WTC11 (cell line): ENCODE measurements around the gene BLOC1S1. TPM values are rescaled to one million over a fixed set of nuclear protein-coding genes. Genes with fewer than 3 reads are reported as not detected.

ENCODE experiments used
- ATAC-seq: fragments of 200-7000 bp; cut with Tn5 transposase; 2 replicates; pipeline ENCODE4 v1.10.0; 2021; ENCODE audit warnings: mild to moderate bottlenecking, moderate library complexity
- CTCF ChIA-PET: fragments of 300-600 bp; sonication (Branson Sonifier 250); formaldehyde crosslinking; loops from one replicate; lab custom pipeline; 2021; ENCODE audit warnings: antibody characterized with exemption; lab: Charles Lee
- POLR2A ChIA-PET: fragments of 350-600 bp; sonication (Branson Sonifier 250); formaldehyde crosslinking; loops from one replicate; lab custom pipeline; 2021; ENCODE audit warnings: antibody characterized with exemption; lab: Charles Lee
- DNase-seq: peaks from one replicate; pipeline ENCODE4 v3.0.0; 2021; ENCODE audit warnings: low spot score
- H3K27ac Mint-ChIP-seq: 2 replicates; pipeline ENCODE4 v1.8.0; 2021; ENCODE audit warnings: mixed read lengths
- H3K27me3 Mint-ChIP-seq: 2 replicates; pipeline ENCODE4 v1.8.0; 2021; ENCODE audit warnings: low read depth, mild to moderate bottlenecking, moderate library complexity, mixed read lengths
- H3K36me3 Mint-ChIP-seq: 2 replicates; pipeline ENCODE4 v1.8.0; 2021; ENCODE audit warnings: mixed read lengths
- H3K4me1 Mint-ChIP-seq: 2 replicates; pipeline ENCODE4 v1.8.0; 2022; ENCODE audit warnings: mixed read lengths
- H3K4me3 Mint-ChIP-seq: 2 replicates; pipeline ENCODE4 v1.8.0; 2021; ENCODE audit warnings: mild to moderate bottlenecking, moderate library complexity, mixed read lengths
- H3K9me3 Mint-ChIP-seq: 2 replicates; pipeline ENCODE4 v1.8.0; 2021; ENCODE audit warnings: mixed read lengths
- ARID4B ChIP-seq: sonication (generic); formaldehyde crosslinking; IDR thresholded peaks from 2 replicates; pipeline ENCODE4 v1.8.0; 2023; ENCODE audit warnings: missing genetic modification reagents, mild to moderate bottlenecking, borderline replicate concordance
- ATF1 ChIP-seq: sonication (generic); formaldehyde crosslinking; IDR thresholded peaks from 2 replicates; pipeline ENCODE4 v1.8.1; 2023; ENCODE audit warnings: mild to moderate bottlenecking, moderate library complexity, missing genetic modification reagents
- GRHL2 ChIP-seq: fragments of 250-450 bp; sonication (Bioruptor Pico); IDR thresholded peaks from 2 replicates; pipeline ENCODE4 v1.8.0; 2022; ENCODE audit warnings: mild to moderate bottlenecking, moderate library complexity; ENCODE audit not compliant: insufficient replicate concordance, severe bottlenecking
- IRF1 ChIP-seq: sonication (generic); formaldehyde crosslinking; IDR thresholded peaks from 2 replicates; pipeline ENCODE4 v1.8.0; 2023; ENCODE audit warnings: missing genetic modification reagents
- IRF2 ChIP-seq: sonication (generic); formaldehyde crosslinking; IDR thresholded peaks from 2 replicates; pipeline ENCODE4 v1.8.0; 2022; ENCODE audit warnings: low read depth, missing genetic modification reagents, borderline replicate concordance
- JUN ChIP-seq: sonication (generic); formaldehyde crosslinking; IDR thresholded peaks from 2 replicates; pipeline ENCODE4 v1.8.0; 2023; ENCODE audit warnings: mild to moderate bottlenecking, missing genetic modification reagents
- MXD4 ChIP-seq: fragments of 250-450 bp; sonication (Bioruptor Pico); IDR thresholded peaks from 2 replicates; pipeline ENCODE4 v1.8.0; 2021; ENCODE audit warnings: mild to moderate bottlenecking, moderate library complexity, borderline replicate concordance
- NFYB ChIP-seq: sonication (generic); formaldehyde crosslinking; conservative IDR thresholded peaks from 2 replicates; pipeline ENCODE4 v1.8.0; 2022; ENCODE audit warnings: low read depth, missing genetic modification reagents
- PREB ChIP-seq: sonication (generic); formaldehyde crosslinking; IDR thresholded peaks from 2 replicates; pipeline ENCODE4 v1.8.1; 2022; ENCODE audit warnings: mild to moderate bottlenecking, missing genetic modification reagents, moderate library complexity, borderline replicate concordance
- TCF7 ChIP-seq: sonication (generic); formaldehyde crosslinking; IDR thresholded peaks from 2 replicates; pipeline ENCODE4 v1.8.0; 2022; ENCODE audit warnings: mild to moderate bottlenecking, low read depth, missing genetic modification reagents, moderate library complexity
- TEAD1 ChIP-seq: sonication (generic); formaldehyde crosslinking; IDR thresholded peaks from 2 replicates; pipeline ENCODE4 v1.8.0; 2022; ENCODE audit warnings: mild to moderate bottlenecking, missing genetic modification reagents
- USF1 ChIP-seq: sonication (generic); formaldehyde crosslinking; IDR thresholded peaks from 2 replicates; pipeline ENCODE4 v1.8.0; 2022; ENCODE audit warnings: mild to moderate bottlenecking, missing genetic modification reagents
- ZNF219 ChIP-seq: sonication (generic); formaldehyde crosslinking; IDR thresholded peaks from 2 replicates; pipeline ENCODE4 v1.8.0; 2023; ENCODE audit warnings: missing genetic modification reagents, mild to moderate bottlenecking, borderline replicate concordance
- ZNF263 ChIP-seq: sonication (generic); formaldehyde crosslinking; IDR thresholded peaks from 2 replicates; pipeline ENCODE4 v1.8.1; 2022; ENCODE audit warnings: low read depth, mild to moderate bottlenecking, moderate library complexity, missing genetic modification reagents
- ZNF396 ChIP-seq: fragments of 250-450 bp; sonication (Bioruptor Pico); IDR thresholded peaks from 2 replicates; pipeline ENCODE4 v1.8.0; 2021; ENCODE audit warnings: mild to moderate bottlenecking, moderate library complexity, borderline replicate concordance
- total RNA-seq: library from RNA; stranded (reverse); gene quantifications from 3 replicates; pipeline ENCODE4 v1.2.3, GENCODE V29; 2021
- TF ChIP-seq, protein P1 (sequence below): sonication (generic); formaldehyde crosslinking; IDR thresholded peaks from 2 replicates; pipeline ENCODE4 v1.8.0; 2022; ENCODE audit warnings: mild to moderate bottlenecking, missing genetic modification reagents
- TF ChIP-seq, protein P2 (sequence below): sonication (generic); formaldehyde crosslinking; IDR thresholded peaks from 2 replicates; pipeline ENCODE4 v1.8.1; 2023; ENCODE audit warnings: mild to moderate bottlenecking, missing genetic modification reagents

Gene BLOC1S1
- total RNA-seq, 1 experiment from 2014 or later = 81.9 TPM

GRCh38 chr12:55697686-55698085 lies 18.2 kb upstream of the BLOC1S1 start:
- ATAC-seq (no peak), DNase-seq (no peak)
- H3K27ac Mint-ChIP-seq = no peak overlapping the region
- TF ChIP-seq ARID4B (CRISPR knock-in tag) (no peak), IRF1 (CRISPR knock-in tag) (no peak), ZNF219 (CRISPR knock-in tag) (no peak), ATF1 (CRISPR knock-in tag) (no peak), MXD4 (CRISPR knock-in tag) (no peak), GRHL2 (CRISPR knock-in tag) (no peak), TEAD1 (no peak), NFYB (CRISPR knock-in tag) (no peak), ZNF396 (no peak), USF1 (CRISPR knock-in tag) (no peak), TCF7 (no peak), IRF2 (no peak), ZNF263 (CRISPR knock-in tag) (no peak), JUN (no peak), PREB (CRISPR knock-in tag) (no peak)
- TF ChIP-seq, protein P1, sequence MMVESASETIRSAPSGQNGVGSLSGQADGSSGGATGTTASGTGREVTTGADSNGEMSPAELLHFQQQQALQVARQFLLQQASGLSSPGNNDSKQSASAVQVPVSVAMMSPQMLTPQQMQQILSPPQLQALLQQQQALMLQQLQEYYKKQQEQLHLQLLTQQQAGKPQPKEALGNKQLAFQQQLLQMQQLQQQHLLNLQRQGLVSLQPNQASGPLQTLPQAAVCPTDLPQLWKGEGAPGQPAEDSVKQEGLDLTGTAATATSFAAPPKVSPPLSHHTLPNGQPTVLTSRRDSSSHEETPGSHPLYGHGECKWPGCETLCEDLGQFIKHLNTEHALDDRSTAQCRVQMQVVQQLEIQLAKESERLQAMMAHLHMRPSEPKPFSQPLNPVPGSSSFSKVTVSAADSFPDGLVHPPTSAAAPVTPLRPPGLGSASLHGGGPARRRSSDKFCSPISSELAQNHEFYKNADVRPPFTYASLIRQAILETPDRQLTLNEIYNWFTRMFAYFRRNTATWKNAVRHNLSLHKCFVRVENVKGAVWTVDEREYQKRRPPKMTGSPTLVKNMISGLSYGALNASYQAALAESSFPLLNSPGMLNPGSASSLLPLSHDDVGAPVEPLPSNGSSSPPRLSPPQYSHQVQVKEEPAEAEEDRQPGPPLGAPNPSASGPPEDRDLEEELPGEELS (CRISPR knock-in tag) = no peak
- TF ChIP-seq, protein P2, sequence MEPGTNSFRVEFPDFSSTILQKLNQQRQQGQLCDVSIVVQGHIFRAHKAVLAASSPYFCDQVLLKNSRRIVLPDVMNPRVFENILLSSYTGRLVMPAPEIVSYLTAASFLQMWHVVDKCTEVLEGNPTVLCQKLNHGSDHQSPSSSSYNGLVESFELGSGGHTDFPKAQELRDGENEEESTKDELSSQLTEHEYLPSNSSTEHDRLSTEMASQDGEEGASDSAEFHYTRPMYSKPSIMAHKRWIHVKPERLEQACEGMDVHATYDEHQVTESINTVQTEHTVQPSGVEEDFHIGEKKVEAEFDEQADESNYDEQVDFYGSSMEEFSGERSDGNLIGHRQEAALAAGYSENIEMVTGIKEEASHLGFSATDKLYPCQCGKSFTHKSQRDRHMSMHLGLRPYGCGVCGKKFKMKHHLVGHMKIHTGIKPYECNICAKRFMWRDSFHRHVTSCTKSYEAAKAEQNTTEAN (CRISPR knock-in tag) = no peak
- H3K4me3 Mint-ChIP-seq = no peak overlapping the region
- POLR2A ChIA-PET = no interaction called here
- no peaks in the 10 kb centered on the region for H3K27me3 Mint-ChIP-seq
- H3K4me1 Mint-ChIP-seq = no peaks in the 10 kb centered on the region
- H3K36me3 Mint-ChIP-seq = peaks cover 16% of the 10 kb centered on the region
- no peaks in the 10 kb centered on the region for H3K9me3 Mint-ChIP-seq
- CTCF ChIA-PET = interaction anchor here (3.1 kb wide), 1 partner anchor 9 kb away, joined by 27 read pairs; the partner anchor contains the start of gene ITGA7
